ENCODE measurements around the gene CDH4.

Gene CDH4

DNA sequence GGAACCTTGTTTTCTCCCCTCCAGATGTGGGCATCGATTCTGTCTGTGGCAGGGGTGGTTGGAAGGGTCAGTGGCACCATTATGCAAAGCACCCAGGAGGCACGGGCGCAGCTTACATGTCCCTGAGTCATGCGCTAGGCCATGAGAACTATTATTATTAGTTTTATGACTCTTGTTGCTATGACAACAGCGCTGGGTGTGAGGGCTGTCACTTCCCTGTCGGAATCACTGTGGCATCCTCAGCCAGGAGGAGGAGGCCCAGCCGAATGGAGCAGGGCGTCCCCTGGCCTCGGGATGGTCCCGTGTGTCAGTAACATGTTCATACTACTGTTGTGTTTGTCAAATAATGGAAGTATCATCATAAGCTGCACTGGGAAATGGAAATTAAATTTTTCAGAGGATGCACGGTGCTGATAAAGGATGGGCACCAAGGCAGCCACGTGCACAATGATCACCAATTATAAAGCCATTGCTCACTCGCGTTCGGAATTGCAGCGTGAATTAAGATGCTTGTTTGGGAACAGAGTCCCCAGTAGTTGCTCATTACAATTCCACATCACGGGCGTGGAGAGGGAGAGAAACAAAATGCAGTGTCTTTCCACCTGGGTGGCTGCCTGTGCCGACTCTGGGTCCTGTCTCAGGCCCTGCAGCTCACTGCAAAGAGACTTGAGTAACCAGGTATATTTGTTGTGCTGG is 247.9 kb downstream of the CDH4 start:
- DNase-seq: no peak

DNA sequence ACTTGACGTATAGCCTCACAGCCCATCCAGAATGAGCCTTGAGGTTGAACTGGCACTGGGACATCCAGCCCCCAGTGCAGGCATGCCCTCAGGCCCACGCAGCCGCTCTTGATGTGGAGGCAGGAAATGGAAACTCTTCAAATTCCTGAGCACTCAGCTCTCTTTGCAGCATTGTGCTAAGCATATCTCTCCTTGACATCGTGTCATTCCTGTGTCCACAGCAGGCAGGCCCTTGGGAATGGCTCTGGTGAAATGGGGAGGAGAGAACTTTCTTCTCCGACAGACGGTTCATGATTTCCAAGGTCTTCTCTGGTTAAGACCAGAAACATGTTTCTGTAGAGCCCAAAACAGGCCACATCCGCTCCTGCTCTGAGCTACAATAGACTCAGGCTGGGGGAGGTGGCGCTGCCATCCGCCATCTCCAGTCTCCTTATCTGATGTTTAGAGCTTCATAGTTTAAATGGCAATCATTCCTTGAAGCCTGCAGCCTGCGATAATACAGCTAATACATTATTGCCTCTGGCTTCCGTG is 248.8 kb downstream of the CDH4 start:
- no peak for DNase-seq

DNA sequence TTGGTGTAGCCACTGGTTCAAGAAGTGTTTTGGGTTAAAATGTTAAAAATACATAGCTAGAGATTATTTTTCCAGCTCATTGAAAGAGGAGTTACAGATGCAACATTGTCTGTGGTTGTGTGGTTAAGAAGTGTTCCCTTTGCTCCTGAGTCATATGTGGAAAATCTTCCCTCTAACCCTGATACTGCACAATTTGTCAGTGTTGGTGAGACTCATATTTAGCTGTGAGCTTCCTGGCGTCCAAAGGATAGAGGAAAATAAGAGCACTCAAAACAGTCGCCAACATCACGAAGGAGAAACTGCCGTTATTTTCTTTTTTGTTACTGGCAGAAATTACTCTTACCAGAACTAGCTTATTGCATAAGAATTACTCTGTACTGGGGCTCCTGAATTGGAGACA is 250.4 kb downstream of the CDH4 start:
- DNase-seq: no peak

DNA sequence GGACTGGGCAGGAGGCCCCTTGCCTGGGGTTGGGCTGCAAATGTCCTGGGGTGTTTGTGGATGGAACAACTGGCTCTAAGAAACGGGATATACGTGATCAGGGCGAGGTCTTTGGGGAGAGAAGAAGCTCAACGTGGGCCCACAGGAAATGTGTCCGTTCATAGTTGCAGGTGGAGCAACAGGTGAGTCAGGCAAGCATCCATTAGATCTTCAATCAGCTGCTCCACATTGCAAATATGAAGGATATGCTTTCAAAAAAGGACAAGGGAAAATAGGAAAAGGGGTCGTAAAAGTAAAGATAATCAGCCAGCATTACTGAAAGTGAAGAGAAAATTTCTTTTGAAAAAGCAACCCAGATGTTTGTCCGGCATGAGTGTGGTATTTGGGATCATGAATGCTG is 251.0 kb downstream of the CDH4 start:
- no peak for DNase-seq

DNA sequence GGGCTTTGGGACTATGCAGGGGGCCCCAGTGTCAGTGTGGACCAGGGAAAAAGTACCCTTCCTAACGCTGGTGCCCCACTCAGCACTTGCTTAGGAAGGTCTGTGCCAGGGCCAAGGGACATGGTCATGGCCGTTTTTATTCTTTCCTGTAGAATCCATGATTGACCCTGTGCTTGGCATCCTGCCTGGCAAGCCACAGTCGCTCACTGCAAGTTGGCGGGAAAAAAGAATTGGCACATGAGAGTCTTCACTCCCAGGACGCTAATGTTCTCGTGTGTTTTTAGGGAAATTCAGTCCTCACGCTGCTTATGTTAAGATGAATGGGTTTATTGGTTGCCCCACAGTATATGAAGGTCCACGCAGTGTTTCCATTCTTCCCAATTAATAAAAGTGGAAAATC is 253.4 kb downstream of the CDH4 start:
- DNase-seq: no peak

DNA sequence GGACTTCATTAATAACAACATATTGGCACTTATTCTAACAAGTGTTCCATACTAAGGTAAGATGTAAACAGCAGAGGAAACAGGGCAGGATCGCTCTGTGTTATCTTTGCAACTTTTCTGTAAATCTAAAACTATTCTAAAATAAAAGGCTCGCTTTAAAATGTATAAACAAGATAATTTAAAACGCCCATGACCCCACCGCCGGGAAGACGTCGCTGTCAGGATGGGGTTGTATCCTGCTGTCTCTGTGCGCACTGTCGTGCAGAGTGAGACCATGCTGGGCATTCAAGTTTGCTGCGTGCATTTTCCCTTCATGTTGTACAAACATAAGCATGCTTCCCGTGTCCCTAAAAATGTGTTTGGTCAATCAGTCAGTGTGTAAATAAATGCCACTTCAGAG is 255.7 kb downstream of the CDH4 start:
- DNase-seq: no peak

DNA sequence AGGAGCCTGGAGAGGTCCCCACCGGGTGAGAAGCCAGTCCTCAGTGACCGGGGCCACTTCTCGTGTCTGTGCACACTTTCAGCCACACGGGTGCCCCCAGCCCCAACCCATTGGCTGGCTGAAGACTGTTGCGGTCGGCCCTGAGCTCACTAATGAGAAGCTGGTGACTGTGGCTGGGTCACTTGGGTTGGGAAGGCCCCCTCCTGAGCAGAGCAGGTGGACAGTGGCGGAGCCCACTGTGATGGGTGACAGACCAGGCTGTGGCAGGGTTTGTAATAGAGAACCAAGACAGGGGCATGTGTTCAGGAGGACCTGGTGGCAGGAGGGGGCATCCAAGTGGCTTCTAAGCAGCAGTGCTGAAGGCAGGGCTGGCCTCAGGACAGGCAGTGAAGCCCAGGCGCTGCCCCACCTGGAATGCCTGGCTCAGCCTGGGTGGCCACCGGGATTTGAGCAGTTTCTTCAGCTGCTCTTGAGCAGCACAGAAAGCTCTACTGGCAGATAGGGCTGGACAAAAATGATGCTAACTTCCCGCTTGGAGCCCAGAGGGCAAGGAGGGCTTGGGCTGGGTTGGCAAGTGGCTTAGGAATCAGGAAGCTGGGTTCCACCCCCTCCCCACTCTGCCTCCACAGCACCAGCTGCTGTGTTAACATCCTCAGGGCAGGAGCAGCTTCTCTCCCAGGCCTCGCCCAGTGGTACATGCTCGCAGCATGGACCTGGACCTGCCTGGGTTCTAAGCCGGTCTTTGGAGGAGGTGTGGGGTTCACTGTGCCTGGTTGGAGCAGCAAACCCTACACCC is 256.4 kb downstream of the CDH4 start:
- DNase-seq: no peak

DNA sequence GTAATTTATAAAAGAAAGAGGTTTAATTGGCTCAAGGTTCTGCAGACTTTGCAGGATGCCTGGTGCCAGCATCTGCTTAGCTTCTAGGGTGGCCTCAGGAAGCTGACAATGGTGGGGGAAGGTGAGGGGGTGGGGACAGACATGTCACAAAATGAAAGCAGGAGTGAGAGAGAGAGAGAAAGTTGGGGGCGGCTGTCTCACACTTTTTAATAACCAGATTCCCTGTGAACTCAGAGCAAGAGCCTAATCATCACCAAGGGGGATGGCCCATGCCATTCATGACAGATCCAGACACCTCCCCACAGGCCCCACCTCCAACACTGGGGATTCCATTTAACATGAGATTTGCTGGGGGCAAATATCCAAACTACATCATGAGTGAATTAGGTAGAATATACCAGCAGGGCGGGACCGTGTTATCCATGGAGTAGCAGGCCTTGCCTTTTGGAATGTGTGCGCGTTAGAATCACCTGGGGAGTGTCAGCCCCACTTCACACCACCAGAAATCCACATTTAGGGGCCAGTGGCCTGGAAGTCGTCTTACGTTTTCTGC is 258.8 kb downstream of the CDH4 start:
- DNase-seq: no peak

DNA sequence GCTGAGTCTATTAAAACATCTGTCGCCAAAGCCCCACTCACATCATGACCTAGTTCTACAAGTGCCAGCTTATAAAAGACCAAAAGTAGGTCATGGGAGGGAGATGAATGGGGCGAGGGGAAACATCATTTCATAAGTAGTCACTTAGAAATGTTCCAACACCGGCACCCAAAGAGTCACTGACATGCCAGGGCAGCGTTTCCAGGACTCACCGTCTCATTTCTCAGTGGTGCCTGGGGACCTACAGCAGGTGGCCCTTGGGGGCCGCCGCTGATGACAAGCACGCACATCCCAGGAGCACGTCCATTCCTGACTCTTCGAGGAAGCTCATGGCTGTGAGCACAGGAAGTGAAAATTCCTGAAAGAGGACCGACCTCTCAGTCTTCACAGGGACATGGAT is 260.4 kb downstream of the CDH4 start:
- DNase-seq: no peak

DNA sequence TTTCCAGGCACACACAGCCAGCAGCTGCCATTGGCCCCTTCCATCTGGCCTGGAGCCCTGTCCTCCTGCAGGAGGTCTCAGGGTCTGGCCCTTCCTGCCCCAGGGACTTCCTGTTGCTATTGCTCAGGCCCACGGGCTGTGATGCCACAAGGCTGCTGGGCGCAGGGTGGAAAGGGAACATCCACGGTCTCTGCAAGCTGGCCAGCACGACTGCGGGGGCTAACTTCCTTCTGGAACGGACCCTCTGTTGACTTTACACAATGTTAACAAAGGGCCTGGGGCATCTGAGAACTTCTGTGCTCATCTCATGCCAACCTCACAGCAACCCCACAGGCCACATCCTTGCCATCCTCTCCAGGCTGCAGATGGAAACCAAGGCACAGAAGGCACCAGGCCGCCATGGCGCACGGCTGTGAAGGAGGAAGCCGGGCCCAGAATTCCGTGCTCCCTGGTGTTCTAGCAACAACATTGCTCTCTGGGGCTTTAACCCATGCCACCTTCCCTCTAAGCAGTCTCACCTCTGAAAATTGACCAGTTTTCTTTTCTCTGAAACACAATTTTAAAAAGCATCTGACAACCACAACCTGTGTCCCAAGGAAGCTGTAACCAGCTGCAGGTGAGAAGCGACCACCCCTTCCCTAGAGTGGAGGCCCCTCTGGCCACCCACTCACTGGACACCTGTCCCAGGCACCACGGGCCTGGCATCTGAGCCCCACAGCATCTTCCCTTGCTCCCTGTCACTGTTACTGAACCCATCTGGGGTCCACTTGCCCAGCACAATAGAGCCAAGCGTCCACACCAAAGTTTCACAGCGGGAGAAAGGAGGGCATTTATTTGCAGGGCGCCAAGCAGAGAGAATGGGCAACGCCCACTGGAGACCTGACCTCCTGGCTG is 261.3 kb downstream of the CDH4 start:
- DNase-seq: no peak

DNA sequence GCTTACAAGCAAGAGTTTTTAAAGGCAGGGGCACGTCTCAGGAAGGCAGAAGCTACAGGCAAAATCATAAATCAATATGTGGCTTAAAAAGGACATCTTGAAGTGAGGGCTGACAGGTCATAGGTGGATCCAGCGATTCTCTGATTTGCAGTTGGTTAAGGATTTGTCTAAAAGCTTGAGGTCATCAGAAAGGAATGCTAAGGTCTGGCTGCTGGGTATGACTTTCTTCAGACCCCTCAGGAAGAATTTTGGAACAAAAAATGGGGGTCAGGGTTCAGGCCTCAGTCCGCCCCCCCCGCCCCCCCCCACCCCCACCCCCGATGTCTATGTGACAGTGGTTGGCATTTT is 261.9 kb downstream of the CDH4 start:
- DNase-seq: no peak

DNA sequence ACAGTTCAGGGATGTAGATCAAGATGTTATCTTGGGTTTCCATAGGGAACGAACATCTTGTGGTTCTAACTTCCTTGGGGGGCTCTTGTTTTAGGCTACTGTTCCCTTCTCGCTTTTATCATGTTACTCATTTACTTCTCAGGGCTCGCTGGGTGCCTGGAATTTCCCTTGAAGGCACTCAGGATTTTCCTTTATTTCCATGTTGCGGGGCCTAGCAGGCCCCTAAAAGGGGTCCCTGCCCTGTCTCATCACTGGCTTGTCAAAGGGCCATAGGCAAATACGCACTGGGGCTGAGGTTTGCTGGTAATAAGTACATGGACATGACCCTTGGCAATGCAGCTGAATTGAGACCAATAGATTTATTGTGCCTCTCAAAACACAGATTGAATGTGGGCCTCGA is 262.3 kb downstream of the CDH4 start:
- no peak for DNase-seq

DNA sequence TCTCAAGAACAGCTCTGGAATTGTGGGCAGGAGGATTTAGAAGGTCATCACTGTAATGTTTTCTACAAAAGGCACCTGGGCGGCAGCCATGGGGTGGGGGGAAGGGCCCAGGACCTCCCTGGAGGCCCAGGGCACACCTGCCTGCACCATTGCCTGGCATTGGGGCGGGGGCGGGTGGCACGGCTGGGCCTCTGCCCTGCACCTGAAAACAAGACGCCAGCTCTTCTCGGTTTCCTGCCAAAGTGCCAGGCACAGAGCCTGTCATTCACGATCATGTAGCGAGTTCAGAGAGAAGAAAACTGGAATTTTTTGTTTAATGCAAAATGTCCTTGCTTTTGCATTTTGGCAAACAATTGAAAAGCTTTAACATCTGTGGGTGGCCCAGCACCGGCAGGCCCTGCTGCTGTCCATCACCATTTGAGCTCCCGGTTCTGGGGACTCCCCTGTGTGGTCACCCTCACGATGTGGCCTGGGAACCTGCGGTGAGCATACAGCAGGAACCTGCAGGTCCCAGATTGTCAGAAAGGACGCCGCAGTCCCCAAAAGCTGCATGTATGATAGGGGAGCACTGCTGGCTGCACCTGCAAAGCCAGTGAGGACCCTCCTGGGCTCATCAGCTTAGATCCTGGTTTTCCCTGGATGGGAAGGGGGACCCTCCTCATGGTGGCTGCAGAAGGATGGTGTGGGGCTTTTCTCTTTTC is 262.9 kb downstream of the CDH4 start:
- no peak for DNase-seq

DNA sequence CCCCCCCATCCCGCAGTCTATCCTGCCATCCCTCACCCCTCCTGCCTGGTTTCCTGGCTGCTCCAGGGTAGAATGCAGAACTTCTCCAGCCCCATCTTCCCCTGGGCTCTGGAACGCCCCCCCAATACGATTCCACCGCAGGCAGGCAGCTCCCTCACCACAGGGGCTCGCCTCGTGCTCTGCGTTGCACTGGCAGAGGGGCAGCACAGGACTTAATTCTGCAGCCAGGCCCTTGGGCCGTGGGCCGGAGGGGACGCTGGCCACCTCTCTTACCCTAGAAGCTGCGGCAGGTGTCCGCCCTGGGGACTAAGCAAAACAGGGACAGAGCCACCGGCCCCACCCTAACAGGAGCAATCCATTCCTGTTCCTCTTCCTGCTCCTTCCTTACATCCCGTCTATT is 263.9 kb downstream of the CDH4 start:
- DNase-seq: no peak

DNA sequence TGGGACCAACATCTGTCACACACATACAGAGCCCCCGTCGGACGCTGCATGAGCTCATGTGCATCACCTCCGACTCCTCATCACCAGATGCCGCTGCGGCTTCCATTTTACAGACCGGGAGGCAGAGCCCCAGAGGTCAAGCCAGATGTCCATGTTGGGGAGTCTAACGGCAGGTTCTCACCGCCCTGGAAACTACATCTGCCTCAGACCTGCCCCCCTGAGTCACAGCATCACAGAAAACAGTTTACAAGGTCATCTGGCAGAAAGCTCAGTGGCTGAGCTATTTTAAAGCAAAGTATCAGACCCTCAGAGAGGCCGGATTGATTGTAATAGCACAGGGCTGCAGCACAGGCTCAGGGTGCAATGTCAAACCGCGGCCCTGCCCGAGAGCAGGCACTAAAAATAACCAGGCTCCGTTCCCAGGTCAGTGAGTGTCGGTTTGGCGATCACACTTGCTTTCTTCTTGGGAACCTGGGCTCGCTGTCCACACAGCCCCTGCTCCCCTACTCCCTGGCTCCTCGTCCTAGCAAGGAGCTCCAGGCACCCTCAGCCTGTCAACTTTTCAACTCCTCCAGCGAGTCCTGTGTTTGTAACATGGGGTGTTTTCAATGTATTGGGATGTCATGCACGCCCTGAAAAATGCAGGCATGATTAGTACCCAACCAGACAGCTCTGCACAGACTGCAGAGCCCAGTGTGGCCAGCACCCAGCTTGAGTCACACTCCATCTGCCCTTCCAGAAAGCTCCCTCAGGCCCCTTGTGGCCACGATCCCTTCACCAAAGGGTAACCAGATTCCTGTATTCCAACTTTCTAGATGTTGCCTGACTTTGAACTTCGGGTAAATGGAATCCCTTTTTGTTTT is 264.5 kb downstream of the CDH4 start:
- no peak for DNase-seq

DNA sequence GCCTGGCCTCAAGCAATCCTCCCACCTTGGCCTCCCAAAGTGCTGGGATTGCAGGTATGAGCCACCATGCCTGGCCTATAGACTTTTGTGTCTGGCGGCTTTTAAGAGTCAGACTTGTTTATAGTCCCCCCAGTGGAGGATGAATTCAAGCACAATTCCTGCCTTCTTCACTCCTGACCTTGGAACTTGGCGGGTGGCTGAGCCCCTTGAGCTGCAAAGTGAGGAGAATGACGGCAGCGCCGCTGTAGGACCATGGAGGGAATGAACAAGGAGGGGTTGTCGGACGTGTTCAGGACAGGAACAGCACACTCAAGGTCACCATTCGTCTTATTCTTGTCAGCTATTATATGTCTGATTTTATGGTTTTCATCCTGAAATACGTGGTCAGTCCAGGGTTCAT is 265.4 kb downstream of the CDH4 start:
- DNase-seq: no peak

DNA sequence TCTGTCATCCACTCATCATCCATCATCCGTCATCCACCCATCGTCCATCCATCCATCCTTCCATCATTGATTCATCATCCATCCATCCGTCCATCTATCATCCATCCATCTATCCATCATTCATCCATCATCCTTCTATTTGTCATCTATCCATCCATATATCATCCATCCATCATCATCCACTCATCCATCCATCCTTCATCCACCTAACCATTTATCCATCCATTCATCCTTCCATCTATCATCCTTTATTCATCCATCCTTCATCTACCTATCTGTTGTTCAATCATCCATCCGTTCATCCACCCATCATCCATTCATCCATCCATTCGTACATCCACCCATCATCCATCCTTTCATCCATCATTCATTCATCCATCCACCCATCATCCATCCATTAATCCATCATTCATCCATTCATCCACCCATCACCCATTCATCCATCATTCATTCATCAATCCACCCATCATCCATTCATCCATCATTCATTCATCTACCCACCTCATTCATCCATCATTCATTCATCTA is 266.4 kb downstream of the CDH4 start:
- DNase-seq: no peak

DNA sequence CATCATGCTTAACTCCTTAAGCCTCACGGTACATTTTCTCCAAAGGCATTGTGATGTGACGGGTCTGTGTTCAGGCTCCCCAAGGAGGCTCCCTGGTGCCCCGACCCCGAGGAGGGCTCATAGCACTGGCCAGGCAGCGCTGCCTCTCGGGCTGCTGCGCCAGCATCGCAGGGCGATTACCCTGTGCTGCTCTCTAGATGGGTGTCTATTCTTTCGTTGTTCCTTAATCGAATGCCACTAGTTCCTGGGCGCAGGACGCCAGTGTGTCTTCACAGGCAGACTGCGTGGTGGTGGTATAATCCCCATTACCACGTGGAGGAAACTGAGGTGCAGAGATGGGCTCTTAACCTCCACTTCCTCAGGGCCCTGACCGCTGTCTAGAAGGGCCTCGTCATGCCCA is 267.4 kb downstream of the CDH4 start:
- no peak for DNase-seq

DNA sequence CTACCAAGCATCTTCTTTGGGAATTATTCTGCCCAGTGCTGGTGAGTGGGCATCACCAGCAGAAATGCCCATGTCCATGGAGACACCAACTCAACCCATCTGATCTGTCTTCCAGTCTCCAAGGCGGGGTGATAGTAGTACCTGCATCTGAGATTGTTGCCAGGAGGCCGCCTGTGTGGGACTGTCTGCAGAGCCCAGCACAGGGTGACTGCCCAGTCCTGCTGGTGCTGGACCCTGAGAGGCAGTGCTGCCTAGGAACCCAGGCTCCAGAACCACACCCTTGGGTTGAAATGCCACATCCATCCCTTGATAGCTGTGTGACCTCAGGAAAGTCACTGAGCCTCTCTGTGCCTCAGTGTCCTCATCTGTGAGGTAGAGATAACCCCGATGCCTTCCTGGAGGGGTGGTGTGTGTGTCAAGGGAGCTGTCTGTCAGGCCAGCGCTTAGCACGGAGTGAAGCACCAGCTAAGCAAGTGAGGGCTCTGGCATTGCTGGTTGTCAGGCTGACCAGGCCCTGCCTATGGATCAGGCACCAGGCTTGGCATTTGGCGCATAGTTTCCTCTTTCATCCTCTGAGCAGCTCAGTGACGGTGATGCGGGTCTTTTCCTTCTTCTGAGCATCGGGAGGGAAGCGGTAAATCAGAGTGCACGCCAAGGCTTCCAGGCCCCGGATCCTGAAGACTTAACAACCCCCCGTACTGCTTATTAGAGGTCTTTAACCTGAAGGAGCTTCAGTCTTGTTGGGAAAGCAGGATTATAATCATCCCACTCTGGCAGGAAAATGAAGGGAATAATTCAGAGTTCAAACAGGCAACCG is 268.2 kb downstream of the CDH4 start:
- DNase-seq: no peak

DNA sequence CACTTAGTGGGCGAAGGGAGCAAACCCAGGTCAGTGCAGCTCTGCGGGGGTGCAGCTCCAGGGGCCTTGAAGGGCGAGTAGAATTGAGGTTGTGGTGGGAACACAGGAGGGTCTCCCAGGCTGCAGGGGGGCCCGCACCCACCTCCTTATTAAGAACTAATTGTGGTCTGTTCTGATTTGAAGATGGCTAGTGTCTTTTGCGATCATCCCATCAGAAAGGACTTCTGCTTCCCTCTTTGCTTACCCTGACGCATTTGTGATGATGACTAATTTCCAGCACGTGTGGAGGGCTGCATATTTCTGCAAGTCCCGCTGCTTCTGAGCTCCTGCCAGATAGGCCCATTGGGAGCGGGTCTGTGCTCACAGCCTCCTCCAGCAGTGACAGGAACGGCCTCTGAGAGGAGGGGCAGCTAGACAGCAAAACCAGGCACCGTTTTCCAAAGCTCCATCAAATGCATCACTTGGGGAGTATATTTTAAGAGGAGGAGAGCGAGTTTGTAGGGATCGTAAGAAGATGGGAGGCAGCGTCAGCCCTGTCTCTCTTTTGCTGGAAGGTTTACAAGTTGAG is 268.9 kb downstream of the CDH4 start:
- DNase-seq: no peak
